CD14-positive monocyte (primary cell): ENCODE data around the gene BICD1. TPM values are rescaled to one million over a fixed set of nuclear protein-coding genes. Genes with fewer than 3 reads are reported as not detected.

Experiments
- DNase-seq, 3 donors: peaks; one replicate each; pipeline ENCODE4 v3.0.0-alpha.2; 2011 to 2022
- H2AFZ ChIP-seq: 2 replicates; pipeline ENCODE4 v1.6.0; 2012; ENCODE audit warnings: mild to moderate bottlenecking, low read depth, low read length, inconsistent platforms; ENCODE audit not compliant: insufficient read depth, poor library complexity, severe bottlenecking
- H3K27ac ChIP-seq, 2 donors: 1 replicate in 1 of 2; 2 replicates in 1 of 2; pipeline ENCODE4 v1.5.1; 2012 to 2013; ENCODE audit warnings: low read length in 2 of 2, control low read depth in 1 of 2, inconsistent platforms in 1 of 2, low read depth in 1 of 2, mild to moderate bottlenecking in 1 of 2
- H3K27me3 ChIP-seq, 2 donors: one replicate each; pipeline versions ENCODE4 v1.6.0 to v1.6.1; 2011 to 2013; ENCODE audit warnings: low read length in 2 of 2; ENCODE audit not compliant: control insufficient read depth in 2 of 2, insufficient read depth in 2 of 2
- H3K36me3 ChIP-seq, 2 donors: replicated peaks in 1 of 2; 1 replicate in 1 of 2; 2 replicates in 1 of 2; pipeline versions ENCODE4 v1.5.1 to v1.6.1; 2012 to 2013; ENCODE audit warnings: low read length in 2 of 2, control low read depth in 1 of 2, inconsistent platforms in 1 of 2, mild to moderate bottlenecking in 1 of 2; ENCODE audit not compliant: insufficient read depth in 2 of 2, control insufficient read depth in 1 of 2
- H3K4me1 ChIP-seq, 2 donors: 1 replicate in 1 of 2; 2 replicates in 1 of 2; pipeline versions ENCODE4 v1.5.1 to v1.6.1; 2012 to 2013; ENCODE audit warnings: low read length in 2 of 2, control low read depth in 1 of 2, inconsistent platforms in 1 of 2, mild to moderate bottlenecking in 1 of 2, moderate library complexity in 1 of 2; ENCODE audit not compliant: insufficient read depth in 2 of 2, control insufficient read depth in 1 of 2
- H3K4me2 ChIP-seq: replicated peaks from 2 replicates; pipeline ENCODE3; 2012; ENCODE audit warnings: low read length, moderate library complexity, mild to moderate bottlenecking; ENCODE audit not compliant: poor library complexity, severe bottlenecking; ENCODE audit errors: extremely low read depth
- H3K4me3 ChIP-seq, 3 experiments: fragments of 200-600 bp in 1 of 3; sonication (generic) in 1 of 3; replicated peaks in 1 of 3; 1 replicate in 2 of 3; 2 replicates in 1 of 3; pipeline ENCODE4 v1.5.1; 2011 to 2013; ENCODE audit warnings: low read length in 3 of 3, mild to moderate bottlenecking in 3 of 3, control low read depth in 2 of 3, low read depth in 2 of 3, inconsistent platforms in 1 of 3, moderate library complexity in 1 of 3
- H3K79me2 ChIP-seq: 2 replicates; pipeline ENCODE4 v1.6.0; 2012; ENCODE audit warnings: mild to moderate bottlenecking, control low read depth, inconsistent platforms, low read length, moderate library complexity; ENCODE audit not compliant: insufficient read depth
- H3K9ac ChIP-seq: 2 replicates; pipeline ENCODE4 v1.6.0; 2017; ENCODE audit warnings: low read length, mild to moderate bottlenecking; ENCODE audit not compliant: insufficient read depth, poor library complexity, severe bottlenecking
- H3K9me3 ChIP-seq, 2 donors: replicated peaks in 1 of 2; 1 replicate in 1 of 2; 2 replicates in 1 of 2; pipeline versions ENCODE4 v1.5.1 to v1.6.1; 2012 to 2013; ENCODE audit warnings: low read length in 2 of 2, control low read depth in 1 of 2; ENCODE audit not compliant: control insufficient read depth in 1 of 2, insufficient read depth in 1 of 2
- H4K20me1 ChIP-seq: 2 replicates; pipeline ENCODE4 v1.6.0; 2012; ENCODE audit warnings: mild to moderate bottlenecking, low read length, control low read depth, moderate library complexity; ENCODE audit not compliant: insufficient read depth
- H3K27ac Mint-ChIP-seq, 7 donors: one replicate each; pipeline ENCODE4 v1.8.0; 2020; ENCODE audit warnings: mild to moderate bottlenecking in 7 of 7, mixed read lengths in 7 of 7, moderate library complexity in 6 of 7, inconsistent platforms in 2 of 7
- H3K27me3 Mint-ChIP-seq, 3 donors: one replicate each; pipeline ENCODE4 v1.8.0; 2021 to 2022; ENCODE audit warnings: low read depth in 3 of 3, mild to moderate bottlenecking in 3 of 3, mixed read lengths in 3 of 3, moderate library complexity in 3 of 3, inconsistent platforms in 1 of 3
- H3K36me3 Mint-ChIP-seq, 2 donors: one replicate each; pipeline ENCODE4 v1.8.0; 2020; ENCODE audit warnings: mixed read lengths in 2 of 2, inconsistent platforms in 1 of 2, mild to moderate bottlenecking in 1 of 2
- H3K4me1 Mint-ChIP-seq: one replicate; pipeline ENCODE4 v1.8.0; 2020; ENCODE audit warnings: mild to moderate bottlenecking, mixed read lengths
- H3K4me3 Mint-ChIP-seq, 2 donors: one replicate each; pipeline ENCODE4 v1.8.0; 2020; ENCODE audit warnings: mild to moderate bottlenecking in 2 of 2, mixed read lengths in 2 of 2, moderate library complexity in 1 of 2
- H3K9me3 Mint-ChIP-seq, 7 donors: one replicate each; pipeline ENCODE4 v1.8.0; 2020 to 2022; ENCODE audit warnings: mixed read lengths in 7 of 7, mild to moderate bottlenecking in 6 of 7, moderate library complexity in 6 of 7, inconsistent platforms in 2 of 7
- CTCF ChIP-seq: fragments of 200-600 bp; IDR thresholded peaks from one replicate; pipeline ENCODE4 v1.8.0; 2022; ENCODE audit warnings: antibody characterized with exemption, mild to moderate bottlenecking
- WGBS: methylation state at CpG from one replicate; pipeline ENCODE4 v1.1.5; 2013; ENCODE audit warnings: missing lambda C conversion rate; ENCODE audit not compliant: insufficient coverage; 5-methylcytosine and 5-hydroxymethylcytosine counted together
- intact Hi-C, 2 donors: fragments of 100-400 bp; cut with micrococcal nuclease; formaldehyde crosslinking; loops; one replicate each; pipeline versions ENCODE4 v1.15.0 to v1.15.1; 2023
- polyA plus RNA-seq, 3 donors: library from polyadenylated mRNA; depleted of rRNA in 1 of 3; unstranded in 2 of 3; stranded (reverse) in 1 of 3; fragments of 300-500 nt in 2 of 3; fragments of >200 nt in 1 of 3; fragmentation: Illumina TruSeq in 2 of 3; gene quantifications; 1 replicate in 2 of 3; 2 replicates in 1 of 3; pipeline ENCODE4 v1.2.3, GENCODE V29; 2012 to 2021

The BICD1 gene
- polyA plus RNA-seq, 3 donors, result 0.55 to 2.1 (median 1.6) TPM

- Mint-ChIP-seq H3K27ac (no peak overlapping the region), H3K36me3 (peaks cover 6 to 8% of the 10 kb centered on the region in 2 donors), H3K4me1 (peaks cover 24% of the 10 kb centered on the region), H3K4me3 (no peak overlapping the region), H3K27me3 (peaks cover 5 to 13% (median 7%) of the 10 kb centered on the region in 3 donors), H3K9me3 (no peaks in the 10 kb centered on the region)
- Histone ChIP-seq H3K9me3 (no peaks in the 10 kb centered on the region), H4K20me1 (no peaks in the 10 kb centered on the region), H2AFZ (no peak overlapping the region), H3K9ac (no peak overlapping the region), H3K27me3 (peaks cover 0 to 2% of the 10 kb centered on the region in 2 donors), H3K36me3 (no peaks in the 10 kb centered on the region), H3K79me2 (no peaks in the 10 kb centered on the region), H3K27ac (no peak overlapping the region), H3K4me1 (peaks cover 16 to 19% of the 10 kb centered on the region in 2 donors), H3K4me2 (no peak overlapping the region), H3K4me3 (no peak overlapping the region)
- no peak for DNase-seq
- no peak for TF ChIP-seq CTCF
- intact Hi-C loops, result loop anchor here in 1 of 2 donors (5.0 kb wide), 1 partner anchor 456 kb away; no protein-coding TSS in a partner anchor
These were observed 2.1 kb downstream of the BICD1 start for GRCh38 chr12:32108787-32109186.

- H3K4me1 ChIP-seq, result peaks cover 16 to 22% of the 10 kb centered on the region in 2 donors
- H2AFZ ChIP-seq, result no peak overlapping the region
- no peak for TF ChIP-seq CTCF
- no peak overlapping the region for H3K4me3 ChIP-seq
- H3K27me3 ChIP-seq, result peaks cover 0 to 2% of the 10 kb centered on the region in 2 donors
- intact Hi-C loops, result no loop called here
- Mint-ChIP-seq H3K9me3 (no peaks in the 10 kb centered on the region), H3K27ac (no peak overlapping the region), H3K4me1 (peaks cover 27% of the 10 kb centered on the region), H3K36me3 (peaks cover 6 to 8% of the 10 kb centered on the region in 2 donors), H3K27me3 (peaks cover 5 to 13% (median 7%) of the 10 kb centered on the region in 3 donors), H3K4me3 (no peak overlapping the region)
- H3K9ac ChIP-seq, result no peak overlapping the region
- H3K4me2 ChIP-seq, result no peak overlapping the region
- H3K27ac ChIP-seq, result no peak overlapping the region
- no peaks in the 10 kb centered on the region for H4K20me1 ChIP-seq
- DNase-seq, result no peak
- no peaks in the 10 kb centered on the region for H3K36me3 ChIP-seq
- H3K79me2 ChIP-seq, result no peaks in the 10 kb centered on the region
- no CpG with 5 or more reads among the region's 3 CpGs for WGBS
- H3K9me3 ChIP-seq, result no peaks in the 10 kb centered on the region
These were observed 3.8 kb downstream of the BICD1 start for GRCh38 chr12:32110417-32110816.
